Forelimb muscle (tissue), 1 donor: ENCODE results near the gene SLC6A5. TPM values are rescaled to one million over a fixed set of nuclear protein-coding genes. Genes with fewer than 3 reads are reported as not detected.
A peak's percentile ranks its signal among the peaks of the same experiment; 100 is the strongest.

Experiments used
- DNase-seq: peaks from one replicate; pipeline ENCODE4 v3.0.0-alpha.2; 2013; ENCODE audit warnings: low read depth
- polyA plus RNA-seq: library from polyadenylated mRNA; unstranded; fragments of 120-200 nt; gene quantifications from one replicate; pipeline ENCODE4 v1.2.1, GENCODE V29; 2013; ENCODE audit not compliant: insufficient read length

SLC6A5 gene
- polyA plus RNA-seq, 1 donor, result not detected

- DNase-seq, result no peak
Observed at GRCh38 chr11:20596205-20597153, 2.9 kb upstream of the SLC6A5 start.

- no peak for DNase-seq
Observed at GRCh38 chr11:20597154-20597679, 2.2 kb upstream of the SLC6A5 start.

- DNase-seq, result no peak
Observed at GRCh38 chr11:20597680-20598484, 1.5 kb upstream of the SLC6A5 start.

- DNase-seq, result no peak
Observed at GRCh38 chr11:20598492-20598891, 916 bp upstream of the SLC6A5 start.

- DNase-seq, result no peak
Observed at GRCh38 chr11:20600020-20600346, 575 bp downstream of the SLC6A5 start.

GRCh38 chr11:20600551-20600950 lies 1.1 kb downstream of the SLC6A5 start:
- DNase-seq, result no peak

GRCh38 chr11:20601221-20601914 lies 2.0 kb downstream of the SLC6A5 start:
- no peak for DNase-seq

- DNase-seq, result no peak
Observed at GRCh38 chr11:20604295-20604803, 4.9 kb downstream of the SLC6A5 start.

GRCh38 chr11:20604864-20605601 lies 5.6 kb downstream of the SLC6A5 start:
- no peak for DNase-seq

- DNase-seq, result no peak
Observed at GRCh38 chr11:20605602-20606091, 6.2 kb downstream of the SLC6A5 start.

GRCh38 chr11:20608934-20609333 lies 9.5 kb downstream of the SLC6A5 start:
- DNase-seq, result no peak

- peak; percentile 14 for DNase-seq
Observed at GRCh38 chr11:20609727-20610707, 10.6 kb downstream of the SLC6A5 start.

- no peak for DNase-seq
Observed at GRCh38 chr11:20610825-20611224, 11.4 kb downstream of the SLC6A5 start.

- DNase-seq, result no peak
Observed at GRCh38 chr11:20611445-20611844, 12.0 kb downstream of the SLC6A5 start.

GRCh38 chr11:20611892-20612291 lies 12.5 kb downstream of the SLC6A5 start:
- no peak for DNase-seq

- no peak for DNase-seq
Observed at GRCh38 chr11:20612416-20612815, 13.0 kb downstream of the SLC6A5 start.

- no peak for DNase-seq
Observed at GRCh38 chr11:20616920-20617319, 17.5 kb downstream of the SLC6A5 start.

GRCh38 chr11:20617346-20618005 lies 18.1 kb downstream of the SLC6A5 start:
- DNase-seq, result no peak

GRCh38 chr11:20618083-20618482 lies 18.7 kb downstream of the SLC6A5 start:
- no peak for DNase-seq
